Occipital lobe (tissue), 2 donors: ENCODE results near the gene LRP2. TPM values are rescaled to one million over a fixed set of nuclear protein-coding genes. Genes with fewer than 3 reads are reported as not detected.
"Not testable (repeated sequence)": the region's sequence is repeated elsewhere in the genome, so short reads cannot be mapped to it uniquely, and the experiment has no call there.

Experiments
- DNase-seq: peaks from one replicate; lab custom pipeline; 2025; lab: John Stamatoyannopoulos, UW
- total RNA-seq: library from RNA; depleted of rRNA; stranded (reverse); fragments of >200 nt; gene quantifications from one replicate; pipeline ENCODE4 v1.2.3, GENCODE V29; 2014

LRP2 gene
- total RNA-seq, result 0.16 TPM

DNA sequence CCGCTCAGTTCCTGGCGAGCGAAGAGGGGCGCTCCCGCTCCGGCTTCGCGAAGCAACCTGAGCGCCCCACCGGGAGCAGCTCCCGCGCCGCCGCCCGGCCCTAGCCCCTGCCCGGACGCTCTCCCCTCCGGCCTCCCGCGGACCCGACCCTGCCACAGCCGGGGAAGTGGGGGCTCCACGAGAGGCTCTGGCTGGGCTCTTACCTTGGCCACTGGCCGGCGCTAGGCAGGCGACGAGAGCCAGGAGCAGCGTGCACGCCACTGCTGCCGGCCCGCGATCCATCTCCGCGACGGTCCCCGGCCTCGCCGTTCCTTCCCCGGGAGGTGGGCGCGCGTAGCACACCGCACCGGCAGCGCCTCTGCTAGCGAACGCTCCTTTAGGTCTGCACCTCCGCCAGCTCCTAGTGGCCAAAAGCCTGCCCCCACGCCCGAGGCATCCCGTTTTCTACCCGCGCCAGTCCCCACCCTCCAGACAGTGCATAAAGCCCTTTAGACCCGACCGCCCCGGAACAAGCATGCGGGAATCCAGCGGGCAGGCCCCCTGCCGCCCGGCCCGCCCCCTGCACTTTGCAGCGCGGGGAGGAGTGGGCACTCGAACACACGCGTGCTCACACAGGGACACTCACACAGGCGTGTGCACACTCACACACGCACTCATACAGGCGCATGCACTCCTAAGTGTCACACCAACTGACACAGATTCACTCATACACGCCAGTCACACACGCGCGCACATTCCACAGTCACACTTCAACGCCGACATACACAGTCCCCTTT is at the start of gene LRP2:
TSS of gene LRP2 (minus strand) at position 417 of the 776 bp plus-strand sequence. CDS start at position 282, 135 bp downstream.
- DNase-seq, result peak; percentile 13

DNA sequence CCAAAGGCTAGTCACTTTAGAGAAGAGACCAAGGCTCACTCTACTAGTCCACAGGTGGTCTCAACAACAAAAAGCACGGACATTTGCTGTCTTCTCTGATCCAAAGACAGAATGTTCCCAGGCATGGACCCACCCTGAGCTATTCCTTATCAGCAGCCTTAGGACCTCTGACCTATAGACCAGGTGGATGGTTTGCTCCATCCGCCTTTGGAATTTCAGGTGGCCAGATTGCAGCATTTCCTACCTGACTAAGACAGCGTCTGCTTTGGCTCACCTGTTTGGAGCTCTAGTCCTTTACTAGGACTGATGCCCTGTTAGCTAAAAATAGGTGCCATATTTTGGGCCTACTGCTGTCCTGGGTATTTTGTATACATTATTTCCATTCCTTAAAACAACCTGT is 44.6 kb upstream of the LRP2 start:
- DNase-seq, result no peak

DNA sequence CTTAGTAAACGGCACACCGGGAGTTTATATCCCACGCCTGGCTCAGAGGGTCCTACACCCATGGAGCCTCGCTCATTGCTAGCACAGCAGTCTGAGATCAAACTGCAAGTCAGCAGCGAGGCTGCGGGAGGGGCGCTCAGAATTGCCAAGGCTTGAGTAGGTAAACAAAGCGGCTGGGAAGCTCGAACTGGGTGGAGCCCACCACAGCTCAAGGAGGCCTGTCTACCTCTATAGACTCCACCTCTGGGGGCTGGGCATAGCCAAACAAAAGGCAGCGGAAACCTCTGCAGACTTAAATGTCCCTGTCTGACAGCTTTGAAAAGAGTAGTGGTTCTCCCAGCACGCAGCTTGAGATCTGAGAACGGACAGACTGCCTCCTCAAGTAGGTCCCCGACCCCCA is 37.2 kb upstream of the LRP2 start:
- not testable (repeated sequence) for DNase-seq

DNA sequence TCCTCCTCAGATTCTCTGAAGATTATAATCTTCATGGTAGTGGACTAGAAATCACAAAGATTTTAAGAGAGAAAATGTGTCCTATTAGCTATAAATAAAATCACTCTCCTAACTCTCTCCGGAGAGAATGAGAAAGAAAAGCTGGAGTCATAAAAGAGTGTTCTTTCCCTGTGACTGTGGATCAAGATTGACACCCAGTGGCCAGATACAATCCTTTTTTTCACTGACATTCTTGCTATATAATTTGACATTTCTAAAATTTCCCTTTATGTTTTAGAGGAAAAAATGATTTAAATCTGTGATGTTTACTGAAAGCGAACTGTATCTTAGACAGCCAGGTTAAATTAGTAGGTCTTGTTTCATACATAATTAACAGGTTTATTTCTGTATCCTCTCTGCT is 35.4 kb upstream of the LRP2 start:
- no peak for DNase-seq

DNA sequence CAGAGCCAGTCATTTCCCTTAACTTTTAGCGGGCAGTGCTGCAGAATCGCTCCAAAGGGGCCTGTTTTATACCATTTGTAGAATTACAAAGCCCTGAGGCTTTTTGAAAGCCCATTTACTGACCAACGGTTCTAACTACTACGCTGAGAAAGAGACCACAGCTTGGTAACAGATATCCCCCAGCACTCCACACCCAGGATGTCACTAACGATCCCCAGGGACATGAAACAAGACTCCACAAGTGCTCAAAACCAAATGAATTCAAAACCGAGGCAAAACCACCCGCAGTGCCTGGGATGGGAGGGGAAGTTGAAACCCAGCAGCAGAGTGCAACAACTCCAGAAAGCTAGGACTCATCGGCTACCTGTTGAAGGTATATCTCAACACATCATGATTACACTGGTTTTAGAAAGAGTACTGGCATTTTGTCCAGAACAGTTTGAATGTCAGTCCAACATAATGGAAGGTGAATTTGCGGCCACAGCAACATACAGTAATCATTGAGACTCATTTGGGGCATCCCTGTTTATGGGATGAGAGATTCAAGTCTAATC is 33.6 kb upstream of the LRP2 start:
- no peak for DNase-seq

DNA sequence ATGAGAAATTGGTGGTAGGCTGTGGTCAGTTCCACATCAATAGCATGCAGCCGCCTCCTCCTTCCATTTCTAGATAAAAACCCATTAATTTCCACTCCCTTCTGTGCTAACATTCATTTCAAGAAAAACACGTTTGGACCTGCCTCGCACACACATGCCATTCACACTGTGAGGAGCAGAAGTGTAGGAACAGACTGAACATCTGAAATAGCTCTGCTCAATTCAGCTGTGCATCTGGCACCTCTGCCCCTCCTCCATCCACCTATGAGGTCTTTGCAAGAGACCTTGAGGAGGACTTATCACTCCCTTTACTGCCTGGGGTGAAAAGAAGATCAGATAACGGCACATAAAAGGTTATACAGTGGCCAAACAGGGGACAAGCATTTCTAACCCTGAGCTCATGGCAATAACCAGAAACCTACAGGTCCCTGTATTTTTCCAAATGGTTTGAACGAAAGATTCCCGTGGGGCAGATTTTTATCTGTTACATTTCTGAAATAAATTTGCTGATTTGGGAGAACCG is 30.8 kb upstream of the LRP2 start:
- no peak for DNase-seq

DNA sequence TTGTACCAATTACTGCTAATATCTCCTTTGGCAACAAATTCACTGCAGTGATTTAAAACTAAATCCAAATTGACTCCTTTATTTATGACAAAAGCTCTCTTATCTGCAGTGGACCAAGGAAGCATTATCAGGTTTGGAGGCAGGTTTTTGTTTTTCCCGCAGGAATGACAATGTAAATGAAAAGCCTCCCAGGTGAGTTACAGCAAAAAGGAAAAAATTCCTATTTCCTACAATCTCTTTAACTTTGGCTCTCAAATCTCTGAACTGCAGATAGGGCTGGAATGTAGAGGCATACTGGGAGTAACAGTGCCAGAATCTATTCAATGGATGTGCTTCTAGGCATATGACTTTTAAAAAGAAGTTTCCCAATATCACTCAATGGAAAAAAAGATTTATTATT is 28.9 kb upstream of the LRP2 start:
- no peak for DNase-seq

DNA sequence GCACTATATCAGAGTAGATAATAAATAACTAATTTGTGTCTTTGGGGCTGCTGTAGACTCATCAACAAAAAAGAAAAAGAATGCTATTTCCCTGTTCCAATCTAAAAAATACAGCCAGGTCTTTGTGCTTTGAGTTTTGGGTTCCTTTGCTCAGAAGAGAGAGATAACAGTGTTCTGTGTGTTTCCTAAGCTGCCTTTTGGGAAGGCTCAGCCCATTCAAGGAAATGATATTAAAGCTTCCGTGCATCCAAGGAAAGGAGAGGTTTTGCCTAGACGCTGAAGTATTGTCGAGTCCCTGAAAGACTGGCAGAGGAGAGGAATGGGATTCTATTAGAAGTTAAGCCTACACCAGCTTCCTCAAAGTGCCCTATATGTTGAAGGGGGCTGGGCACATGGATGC is 25.8 kb upstream of the LRP2 start:
- DNase-seq, result no peak

DNA sequence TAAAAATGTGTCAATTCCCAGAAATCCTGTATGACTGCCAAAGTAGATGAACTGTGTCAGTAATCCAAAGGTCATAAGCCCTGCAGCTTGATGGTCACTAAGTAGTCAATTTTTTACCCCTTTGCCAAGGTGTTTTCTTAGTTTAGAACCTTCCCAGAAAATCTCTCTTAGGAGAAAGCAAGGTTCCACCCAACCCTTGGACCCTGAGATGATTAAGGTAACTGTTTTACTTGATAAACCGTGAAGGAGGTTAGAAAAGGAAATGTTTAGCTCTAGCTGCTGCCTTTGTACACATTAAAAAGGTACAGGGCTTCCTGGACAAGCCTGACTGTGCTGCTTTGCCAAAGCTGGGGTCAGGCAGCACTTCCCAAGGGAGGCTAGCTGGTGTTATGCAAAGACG is 24.4 kb upstream of the LRP2 start:
- DNase-seq, result no peak

DNA sequence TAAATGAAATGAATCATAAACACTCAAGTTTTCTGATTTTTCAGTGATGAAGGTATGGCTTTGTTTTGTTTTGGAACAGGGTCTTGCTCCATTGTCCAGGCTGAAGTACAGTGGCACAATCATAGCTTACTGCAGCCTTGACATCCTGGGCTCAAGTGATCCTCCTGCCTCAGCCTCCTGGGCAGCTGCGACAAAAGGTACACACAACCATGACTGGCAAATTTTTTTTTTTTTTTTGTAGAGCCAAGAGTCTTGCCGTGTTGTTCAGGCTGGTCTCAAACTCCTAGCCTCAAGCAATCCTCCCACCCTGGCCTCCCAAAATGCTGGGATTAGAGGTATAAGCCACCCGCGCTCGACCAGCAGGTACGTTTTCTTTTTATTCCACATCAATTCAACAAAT is 22.5 kb upstream of the LRP2 start:
- DNase-seq, result no peak

DNA sequence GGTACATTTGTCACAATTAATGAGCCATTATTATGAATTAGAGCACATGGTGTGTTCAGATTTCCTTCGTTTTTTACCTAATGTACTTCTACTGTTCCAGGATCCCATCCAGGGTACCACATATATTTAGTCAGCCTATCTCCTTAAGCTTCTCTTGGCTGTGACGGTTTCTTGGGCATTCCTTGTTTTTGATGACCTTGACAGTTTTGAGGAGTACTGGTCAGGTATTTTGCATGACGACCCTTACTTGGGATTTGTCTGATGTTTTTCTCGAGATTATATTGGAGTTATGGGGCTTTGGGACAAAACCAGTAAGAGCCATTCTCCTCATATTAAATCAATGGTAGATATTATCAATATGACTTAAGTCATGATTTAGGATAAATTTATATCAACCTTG is 10.2 kb upstream of the LRP2 start:
- DNase-seq, result no peak

DNA sequence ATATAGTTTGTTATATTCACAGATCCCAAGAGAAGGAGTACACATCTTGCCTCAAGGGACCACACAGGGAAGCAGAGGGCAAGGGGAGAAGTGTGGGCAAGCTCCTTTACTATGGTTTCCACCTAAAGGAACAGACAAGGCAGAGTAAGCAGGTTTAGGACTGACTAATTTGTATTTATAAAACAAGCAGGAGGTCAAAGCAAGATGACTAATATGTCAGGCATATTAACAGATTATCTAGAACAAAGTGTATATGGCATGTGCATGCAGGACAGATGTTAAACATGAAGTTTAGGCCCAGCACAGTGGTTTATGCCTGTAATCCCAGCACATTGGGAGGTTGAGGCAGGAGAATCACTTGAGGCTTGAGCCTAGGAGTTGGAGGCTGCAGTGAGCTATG is 3.7 kb upstream of the LRP2 start:
- no peak for DNase-seq

DNA sequence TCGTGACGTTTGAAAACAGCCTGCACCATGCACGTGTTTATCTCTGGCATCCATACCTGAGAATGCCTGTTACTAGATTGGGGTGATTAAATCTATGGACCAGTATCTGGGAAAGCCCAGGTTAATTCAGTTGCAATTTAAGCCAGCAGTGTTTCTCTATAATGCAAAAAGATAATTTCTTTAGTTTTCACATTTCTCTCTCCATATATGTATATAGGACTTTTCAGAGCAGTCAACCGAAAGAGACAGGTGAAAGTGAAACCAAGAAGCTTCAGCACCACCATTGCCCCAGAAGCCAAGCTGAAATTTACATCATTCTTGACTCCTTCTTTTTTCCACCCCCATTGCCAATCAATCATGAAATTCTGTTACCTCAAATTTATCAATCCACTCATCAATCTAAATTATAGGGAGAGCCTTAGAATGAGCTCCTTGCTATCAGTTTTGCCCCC is 2.7 kb upstream of the LRP2 start:
- no peak for DNase-seq

DNA sequence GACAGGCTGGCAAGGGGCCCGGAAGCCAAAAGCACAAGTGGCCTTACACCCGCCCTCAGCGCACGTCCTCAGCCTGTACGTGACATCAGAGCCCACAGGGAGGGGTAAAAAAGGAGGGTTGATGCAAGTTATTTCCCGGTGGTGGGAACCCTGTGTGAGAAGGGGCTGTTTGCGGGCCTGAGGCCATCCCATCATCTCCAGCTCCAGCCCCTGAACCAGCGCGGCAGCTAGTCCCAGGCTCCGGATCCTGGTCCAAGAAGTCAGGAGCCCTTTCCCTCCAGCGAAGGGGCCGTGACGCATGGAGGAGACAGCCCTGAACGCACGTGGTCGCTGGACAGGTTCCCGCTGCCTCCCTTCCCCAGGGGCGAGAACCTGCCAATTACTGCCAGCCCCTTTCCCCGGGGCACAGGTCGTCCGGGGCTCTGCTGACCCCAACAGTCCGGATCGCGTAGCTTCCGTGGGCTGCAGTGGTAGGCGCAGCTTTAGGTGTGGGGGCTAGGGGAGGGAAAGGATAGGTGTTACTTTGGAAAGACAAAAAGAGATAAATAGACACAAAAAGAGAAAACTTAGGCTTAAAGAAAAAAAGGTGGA is 1.3 kb upstream of the LRP2 start:
- DNase-seq, result peak; percentile 12

DNA sequence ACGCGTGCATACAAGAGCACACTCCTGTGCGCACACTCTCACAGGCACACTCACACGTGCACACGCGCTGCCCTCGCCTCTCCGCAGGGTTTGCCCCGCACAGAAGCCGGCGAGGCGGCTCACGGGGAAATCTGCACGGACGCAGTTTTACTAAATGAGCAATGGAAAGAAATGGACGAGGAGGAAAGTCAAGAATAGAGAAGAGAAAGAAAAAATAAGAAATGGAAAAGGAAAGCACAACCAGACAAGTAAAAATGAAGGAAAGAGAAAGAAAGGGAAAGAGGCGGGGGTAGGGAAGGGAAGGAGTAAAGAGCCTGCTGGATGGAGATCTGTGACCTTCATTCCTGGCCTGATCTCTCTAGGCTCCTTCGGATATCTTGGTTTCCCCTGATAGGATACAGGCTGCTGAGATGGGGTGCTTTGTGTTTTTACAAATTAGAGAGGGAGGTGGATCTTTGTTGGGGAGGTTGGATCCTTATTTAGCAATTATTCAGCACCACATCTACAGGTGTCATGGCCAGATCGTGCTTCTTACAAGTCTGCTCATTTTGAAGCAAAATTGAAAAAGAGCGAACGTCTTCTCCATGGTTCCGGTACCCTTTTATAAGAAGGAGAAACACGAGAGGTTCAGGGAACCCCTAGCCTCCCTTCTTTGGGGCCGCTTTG is 693 bp upstream of the LRP2 start:
- DNase-seq, result no peak

DNA sequence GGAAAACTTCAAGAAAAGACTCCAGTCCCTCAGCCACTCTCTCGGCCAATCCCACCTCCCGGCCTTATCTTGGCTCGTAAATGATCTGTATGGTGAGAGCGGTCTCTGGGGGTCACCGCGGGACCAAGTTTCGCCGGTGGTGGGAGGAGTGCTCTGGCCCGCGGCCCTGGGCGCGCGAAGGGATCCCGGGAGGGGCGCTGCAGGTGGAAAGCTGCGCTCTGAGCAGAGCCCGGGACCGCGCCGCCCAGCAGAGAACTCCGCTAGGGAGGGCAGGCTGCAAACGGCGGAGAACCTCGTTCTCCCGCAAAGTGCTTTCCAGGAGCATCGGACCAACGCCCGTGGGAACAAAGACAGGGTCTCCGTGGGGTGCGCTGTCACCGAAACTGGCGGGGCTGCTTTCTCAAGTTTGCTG is 622 bp downstream of the LRP2 start:
- no peak for DNase-seq

DNA sequence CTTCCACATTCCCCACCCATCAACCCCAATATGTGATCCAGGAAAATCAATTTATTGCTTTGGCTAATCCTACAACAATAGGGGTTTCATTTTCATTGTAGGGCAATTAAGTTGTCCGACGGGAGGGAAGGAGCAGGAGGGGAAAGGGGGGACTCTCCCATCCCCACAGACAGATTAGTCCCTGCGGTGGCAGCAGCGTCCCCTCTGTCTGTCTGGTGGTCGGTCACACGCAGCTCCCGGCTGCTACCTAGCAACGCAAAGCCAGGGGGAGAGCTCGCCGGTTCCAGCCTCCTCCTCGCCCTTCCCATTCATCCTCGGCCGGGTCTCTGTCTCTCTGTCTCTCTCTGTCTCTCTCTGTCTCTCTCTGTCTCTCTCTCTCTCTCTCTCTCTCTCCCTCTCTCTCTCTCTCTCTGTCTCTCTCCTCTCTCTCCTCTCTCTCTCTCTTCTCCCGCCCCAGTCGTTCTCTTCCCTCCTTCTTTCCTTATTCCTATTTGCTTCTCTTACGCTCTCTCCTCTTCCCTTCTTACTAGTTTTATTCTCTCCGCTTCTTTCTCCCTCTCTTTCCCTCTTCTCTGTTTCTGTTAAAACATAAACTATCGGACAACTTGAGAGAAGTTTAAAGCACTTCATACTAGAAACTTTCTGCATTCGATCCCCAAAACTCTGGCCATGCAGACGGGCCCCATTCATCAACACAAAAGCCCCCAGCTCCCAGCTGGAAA is 1.2 kb downstream of the LRP2 start:
- DNase-seq, result no peak

DNA sequence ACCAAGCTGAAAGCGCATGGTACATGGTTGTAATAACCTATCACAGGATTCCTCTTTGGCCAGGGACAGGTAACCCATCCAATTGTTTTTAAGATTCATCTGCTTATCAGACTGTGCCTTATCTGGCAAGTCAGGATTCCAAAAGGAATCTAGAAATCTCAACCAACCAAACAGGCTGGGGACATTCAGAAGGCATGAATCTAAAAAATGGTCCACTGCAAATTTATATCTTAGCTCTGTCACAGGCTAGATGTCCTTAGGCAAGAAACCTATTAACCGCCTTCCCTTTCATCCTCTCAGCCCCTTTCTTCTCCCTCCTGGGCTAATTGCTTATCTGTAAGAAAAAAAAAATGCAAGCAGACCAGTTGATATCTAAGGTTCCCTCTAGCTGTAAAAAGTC is 4.3 kb downstream of the LRP2 start:
- no peak for DNase-seq

DNA sequence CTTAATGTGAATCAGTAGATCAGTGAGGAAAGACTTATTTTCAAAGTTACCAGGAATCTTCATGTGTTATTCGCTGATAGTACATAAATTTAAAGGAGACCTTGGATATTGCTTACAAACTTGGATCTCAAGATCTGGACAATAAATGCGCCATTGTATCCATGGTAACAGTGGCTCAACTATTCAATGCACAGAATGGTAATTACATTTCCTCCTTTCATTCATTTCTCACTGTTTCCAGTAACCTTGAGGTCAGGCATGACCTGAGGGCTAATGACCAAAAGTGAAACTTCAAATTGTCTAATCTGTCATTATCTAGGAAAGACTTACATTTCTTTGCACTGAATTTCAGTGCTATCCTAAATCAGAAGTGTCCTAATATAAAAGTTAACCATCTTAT is 8.1 kb downstream of the LRP2 start:
- no peak for DNase-seq

DNA sequence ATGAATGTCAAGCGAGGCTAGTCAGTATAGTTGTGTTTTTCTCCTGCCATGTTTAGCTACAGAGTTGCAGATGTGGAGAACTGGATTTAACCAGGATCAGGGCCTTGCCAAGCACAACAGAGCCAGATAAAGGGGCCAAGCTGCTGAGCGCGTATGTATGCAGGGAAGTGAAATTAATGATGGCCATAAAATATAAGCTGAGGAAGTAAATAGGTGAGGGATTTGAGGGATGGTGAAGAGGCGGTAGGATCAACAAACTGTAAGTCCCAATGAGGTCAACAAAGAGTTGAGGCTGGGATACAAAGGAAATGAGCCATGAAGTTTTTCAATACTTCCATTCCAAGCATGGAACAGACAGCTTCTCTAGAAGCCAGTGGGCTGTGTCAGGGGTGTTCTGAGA is 10.6 kb downstream of the LRP2 start:
- DNase-seq, result no peak

DNA sequence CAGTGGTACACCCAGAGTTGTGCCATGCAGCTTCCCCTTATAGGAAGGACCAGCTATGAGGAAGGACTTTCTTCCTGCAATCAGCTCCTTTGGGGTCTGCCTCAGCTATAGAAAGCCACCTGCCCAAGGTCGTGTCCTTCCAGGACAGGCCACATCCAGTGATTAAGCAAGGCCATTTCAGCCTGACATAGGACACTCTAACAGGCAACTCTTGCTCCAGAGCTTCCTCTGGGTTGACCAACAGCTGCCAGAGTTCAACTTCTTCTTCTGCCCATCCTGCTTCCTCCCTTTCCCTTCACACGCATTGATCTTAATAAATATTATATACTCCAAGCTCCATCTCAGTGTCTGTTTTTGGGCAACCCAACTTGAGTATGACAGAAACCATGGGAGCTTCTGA is 12.8 kb downstream of the LRP2 start:
- DNase-seq, result no peak
